ENCODE results near the gene ZNF800. TPM values are rescaled to one million over a fixed set of nuclear protein-coding genes. Genes with fewer than 3 reads are reported as not detected.

The ZNF800 gene
- total and polyA plus RNA-seq, 2 donors (not counting 1 experiment from before 2014, with no cell fraction given): 22.6 to 62.9 TPM

DNA sequence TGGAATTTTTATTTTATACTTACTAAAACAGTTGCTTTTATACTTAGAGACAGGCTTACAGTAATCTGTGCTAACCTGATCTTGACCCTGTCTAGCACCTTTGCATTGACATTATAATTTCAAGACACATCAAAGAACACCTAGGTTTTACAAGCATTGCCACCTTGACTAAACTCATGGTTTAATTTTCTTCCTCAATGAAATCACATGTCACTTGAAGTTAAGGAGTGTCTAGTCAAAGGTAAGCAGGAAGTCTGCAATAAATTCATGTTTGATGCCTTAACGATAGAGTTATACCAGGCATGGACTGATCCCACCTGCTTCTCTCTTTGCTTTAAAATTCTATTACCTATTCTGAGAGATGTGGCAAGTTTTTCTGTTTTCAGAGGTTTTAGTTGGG lies 62.4 kb downstream of the ZNF800 start:
- H3K4me1 ChIP-seq (ENCODE audit: control insufficient read depth in 2 of 2, insufficient read depth in 2 of 2, low read length in 2 of 2): no peaks in the 10 kb centered on the region
- intact Hi-C loops (cut with micrococcal nuclease): no loop called here
- TF ChIP-seq EZH2 (IDR thresholded peaks at IDR 0.05; ENCODE audit: borderline replicate concordance, insufficient read depth, low read depth, low read length, poor library complexity, severe bottlenecking): no peak
- TF ChIP-seq, protein P1, sequence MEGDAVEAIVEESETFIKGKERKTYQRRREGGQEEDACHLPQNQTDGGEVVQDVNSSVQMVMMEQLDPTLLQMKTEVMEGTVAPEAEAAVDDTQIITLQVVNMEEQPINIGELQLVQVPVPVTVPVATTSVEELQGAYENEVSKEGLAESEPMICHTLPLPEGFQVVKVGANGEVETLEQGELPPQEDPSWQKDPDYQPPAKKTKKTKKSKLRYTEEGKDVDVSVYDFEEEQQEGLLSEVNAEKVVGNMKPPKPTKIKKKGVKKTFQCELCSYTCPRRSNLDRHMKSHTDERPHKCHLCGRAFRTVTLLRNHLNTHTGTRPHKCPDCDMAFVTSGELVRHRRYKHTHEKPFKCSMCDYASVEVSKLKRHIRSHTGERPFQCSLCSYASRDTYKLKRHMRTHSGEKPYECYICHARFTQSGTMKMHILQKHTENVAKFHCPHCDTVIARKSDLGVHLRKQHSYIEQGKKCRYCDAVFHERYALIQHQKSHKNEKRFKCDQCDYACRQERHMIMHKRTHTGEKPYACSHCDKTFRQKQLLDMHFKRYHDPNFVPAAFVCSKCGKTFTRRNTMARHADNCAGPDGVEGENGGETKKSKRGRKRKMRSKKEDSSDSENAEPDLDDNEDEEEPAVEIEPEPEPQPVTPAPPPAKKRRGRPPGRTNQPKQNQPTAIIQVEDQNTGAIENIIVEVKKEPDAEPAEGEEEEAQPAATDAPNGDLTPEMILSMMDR (IDR thresholded peaks at IDR 0.05): no peak
- WGBS (ENCODE audit: insufficient coverage): no CpG with 5 or more reads among the region's 1 CpG
- POLR2A ChIA-PET: no interaction called here
- peaks cover 0 to 13% (median 3%) of the 10 kb centered on the region in 4 experiments for H3K27me3 ChIP-seq (replicated peaks in 1 of 4; ENCODE audit: control extremely low read depth in 1 of 4, control insufficient read depth in 3 of 4, insufficient read depth in 4 of 4, low read length in 3 of 4)
- H3K9me3 ChIP-seq (ENCODE audit: control extremely low read depth in 1 of 3, control insufficient read depth in 2 of 3, insufficient read depth in 1 of 3, low read length in 2 of 3): peaks cover 0 to 1% (median 0%) of the 10 kb centered on the region in 3 donors
- no peak overlapping the region for H3K4me3 ChIP-seq (ENCODE audit: control extremely low read depth in 1 of 5, extremely low read depth in 1 of 5, insufficient read depth in 1 of 5, low read depth in 2 of 5, low read length in 4 of 5)
- H3K27ac ChIP-seq (ENCODE audit: low read length in 2 of 2): no peak overlapping the region
- Mint-ChIP-seq H3K27me3 (peaks cover 50% of the 10 kb centered on the region), H3K9me3 (ENCODE audit: insufficient read depth) (no peaks in the 10 kb centered on the region), H3K4me3 (no peak overlapping the region), H3K4me1 (no peaks in the 10 kb centered on the region), H3K27ac (no peak overlapping the region)
- H3K4me2 ChIP-seq (replicated peaks; ENCODE audit: low read depth, low read length, poor library complexity, severe bottlenecking): no peak overlapping the region
- H3K79me2 ChIP-seq (ENCODE audit: control insufficient read depth, insufficient read depth, low read length): no peaks in the 10 kb centered on the region
- CTCF ChIA-PET: no interaction called here
- H2AFZ ChIP-seq (ENCODE audit: insufficient read depth, low read depth, low read length, poor library complexity, severe bottlenecking): no peak overlapping the region
- no peak overlapping the region for H3K9ac ChIP-seq (ENCODE audit: low read length)
- ATAC-seq (ENCODE audit: low read depth) (no peak), DNase-seq (no peak)
- H4K20me1 ChIP-seq (ENCODE audit: control insufficient read depth, insufficient read depth, low read length, poor library complexity, severe bottlenecking): no peaks in the 10 kb centered on the region
- H3K36me3 ChIP-seq (replicated peaks in 1 of 2; ENCODE audit: control extremely low read depth in 1 of 2, control insufficient read depth in 1 of 2, extremely low read depth in 1 of 2, insufficient read depth in 2 of 2, low read length in 1 of 2): no peaks in the 10 kb centered on the region

DNA sequence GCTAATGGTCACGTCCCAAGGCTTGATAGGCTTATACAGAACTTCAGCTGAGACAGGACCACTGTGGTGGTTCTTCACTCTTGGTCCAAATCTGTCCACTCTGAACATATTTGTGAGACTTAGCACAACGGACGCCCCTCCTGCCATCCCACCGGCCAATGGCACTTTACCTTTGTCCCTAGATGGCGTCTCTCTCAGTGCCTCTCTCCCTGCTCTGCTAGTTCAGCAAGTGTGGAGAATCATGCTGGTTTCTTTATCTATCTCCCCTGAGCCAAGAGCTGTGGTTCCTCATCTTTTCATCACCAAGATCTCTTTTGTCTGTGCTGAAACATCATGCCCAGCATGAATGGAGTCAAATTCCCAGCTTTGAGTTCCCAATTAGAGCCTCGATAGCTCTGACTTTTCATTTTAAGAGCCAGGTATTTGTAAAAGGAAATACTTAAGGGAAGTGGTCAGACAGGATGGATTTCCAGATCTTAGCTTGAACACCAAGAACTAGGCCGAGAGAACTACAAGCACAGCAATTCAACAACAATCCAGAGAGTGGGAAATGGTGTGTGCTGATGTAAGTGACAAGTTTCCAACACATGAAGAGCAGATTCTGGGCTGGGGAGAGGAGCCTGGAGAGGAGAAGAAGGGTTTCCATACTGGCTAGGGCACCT lies 69.5 kb downstream of the ZNF800 start:
- POLR2A ChIA-PET: interaction anchor here (0.7 kb wide), 1 partner anchor 427 kb away, joined by 3 read pairs; no protein-coding TSS in a partner anchor
- Mint-ChIP-seq H3K9me3 (ENCODE audit: insufficient read depth) (no peaks in the 10 kb centered on the region), H3K4me3 (no peak overlapping the region), H3K4me1 (no peaks in the 10 kb centered on the region), H3K27ac (no peak overlapping the region), H3K27me3 (peaks cover 43% of the 10 kb centered on the region)
- H2AFZ ChIP-seq (ENCODE audit: insufficient read depth, low read depth, low read length, poor library complexity, severe bottlenecking): no peak overlapping the region
- DNase-seq (no peak), ATAC-seq (ENCODE audit: low read depth) (no peak)
- TF ChIP-seq EZH2 (IDR thresholded peaks at IDR 0.05; ENCODE audit: borderline replicate concordance, insufficient read depth, low read depth, low read length, poor library complexity, severe bottlenecking): no peak
- TF ChIP-seq, protein P1 (IDR thresholded peaks at IDR 0.05): no peak
- no peak overlapping the region for H3K4me3 ChIP-seq (ENCODE audit: control extremely low read depth in 1 of 5, extremely low read depth in 1 of 5, insufficient read depth in 1 of 5, low read depth in 2 of 5, low read length in 4 of 5)
- no peak overlapping the region for H3K9ac ChIP-seq (ENCODE audit: low read length)
- H3K9me3 ChIP-seq (ENCODE audit: control extremely low read depth in 1 of 3, control insufficient read depth in 2 of 3, insufficient read depth in 1 of 3, low read length in 2 of 3): no peaks in the 10 kb centered on the region
- no peaks in the 10 kb centered on the region for H3K4me1 ChIP-seq (ENCODE audit: control insufficient read depth in 2 of 2, insufficient read depth in 2 of 2, low read length in 2 of 2)
- H3K27ac ChIP-seq (ENCODE audit: low read length in 2 of 2): no peak overlapping the region
- no peaks in the 10 kb centered on the region for H4K20me1 ChIP-seq (ENCODE audit: control insufficient read depth, insufficient read depth, low read length, poor library complexity, severe bottlenecking)
- H3K36me3 ChIP-seq (replicated peaks in 1 of 2; ENCODE audit: control extremely low read depth in 1 of 2, control insufficient read depth in 1 of 2, extremely low read depth in 1 of 2, insufficient read depth in 2 of 2, low read length in 1 of 2): no peaks in the 10 kb centered on the region
- peaks cover 0 to 13% (median 5%) of the 10 kb centered on the region in 4 experiments for H3K27me3 ChIP-seq (replicated peaks in 1 of 4; ENCODE audit: control extremely low read depth in 1 of 4, control insufficient read depth in 3 of 4, insufficient read depth in 4 of 4, low read length in 3 of 4)
- no peak overlapping the region for H3K4me2 ChIP-seq (replicated peaks; ENCODE audit: low read depth, low read length, poor library complexity, severe bottlenecking)
- intact Hi-C loops (cut with micrococcal nuclease): no loop called here
- CTCF ChIA-PET: interaction anchor here (1.2 kb wide), 1 partner anchor 25 kb away, joined by 3 read pairs; no protein-coding TSS in a partner anchor
- H3K79me2 ChIP-seq (ENCODE audit: control insufficient read depth, insufficient read depth, low read length): no peaks in the 10 kb centered on the region
- WGBS (ENCODE audit: insufficient coverage): 56% methylated on average over 6 of the region's 7 CpGs

Measured in B cell (primary cell).